Measurements from ENCODE around the gene APOBR. TPM values are rescaled to one million over a fixed set of nuclear protein-coding genes. Genes with fewer than 3 reads are reported as not detected.
"Not testable (repeated sequence)": the region's sequence is repeated elsewhere in the genome, so short reads cannot be mapped to it uniquely, and the experiment has no call there.

APOBR gene
- polyA plus RNA-seq, 1 donor, result 8.2 TPM

GRCh38 chr16:28498666-28499381 is 4.4 kb downstream of the APOBR start:
- Histone ChIP-seq H3K4me3 (ENCODE audit: low read length) (no peak overlapping the region), H3K36me3 (ENCODE audit: control insufficient read depth, insufficient read depth, low read length) (no peaks in the 10 kb centered on the region), H3K9me3 (ENCODE audit: control insufficient read depth, low read depth, low read length) (no peaks in the 10 kb centered on the region), H3K4me1 (ENCODE audit: control insufficient read depth, insufficient read depth, low read length) (peaks cover 13% of the 10 kb centered on the region), H3K27me3 (ENCODE audit: control insufficient read depth, insufficient read depth, low read length) (no peaks in the 10 kb centered on the region), H3K27ac (ENCODE audit: low read length) (no peak overlapping the region)
- whole genome bisulfite sequencing (ENCODE audit: insufficient coverage, low lambda C conversion rate), result 60% methylated on average over 1 of the region's 15 CpGs
- DNase-seq, result no peak

- H3K27me3 ChIP-seq (ENCODE audit: control insufficient read depth, insufficient read depth, low read length), result no peaks in the 10 kb centered on the region
- no peaks in the 10 kb centered on the region for H3K9me3 ChIP-seq (ENCODE audit: control insufficient read depth, low read depth, low read length)
- no peak for DNase-seq
- WGBS (ENCODE audit: insufficient coverage, low lambda C conversion rate), result no CpG with 5 or more reads among the region's 10 CpGs
- peaks cover 4% of the 10 kb centered on the region for H3K4me1 ChIP-seq (ENCODE audit: control insufficient read depth, insufficient read depth, low read length)
- no peak overlapping the region for H3K4me3 ChIP-seq (ENCODE audit: low read length)
- H3K27ac ChIP-seq (ENCODE audit: low read length), result no peak overlapping the region
- H3K36me3 ChIP-seq (ENCODE audit: control insufficient read depth, insufficient read depth, low read length), result no peaks in the 10 kb centered on the region
Measured at GRCh38 chr16:28499854-28500253, 5.4 kb downstream of the APOBR start.

- DNase-seq; H3K9me3 ChIP-seq (ENCODE audit: control insufficient read depth, low read depth, low read length); H3K27ac ChIP-seq (ENCODE audit: low read length); H3K36me3 ChIP-seq (ENCODE audit: control insufficient read depth, insufficient read depth, low read length); H3K4me1 ChIP-seq (ENCODE audit: control insufficient read depth, insufficient read depth, low read length); H3K4me3 ChIP-seq (ENCODE audit: low read length); H3K27me3 ChIP-seq (ENCODE audit: control insufficient read depth, insufficient read depth, low read length): not testable (repeated sequence)
- no CpG with 5 or more reads among the region's 18 CpGs for WGBS (ENCODE audit: insufficient coverage, low lambda C conversion rate)
Measured at GRCh38 chr16:28500476-28501180, 6.2 kb downstream of the APOBR start.

- no peaks in the 10 kb centered on the region for H3K36me3 ChIP-seq (ENCODE audit: control insufficient read depth, insufficient read depth, low read length)
- no peak for DNase-seq
- H3K27ac ChIP-seq (ENCODE audit: low read length), result no peak overlapping the region
- H3K4me1 ChIP-seq (ENCODE audit: control insufficient read depth, insufficient read depth, low read length), result no peaks in the 10 kb centered on the region
- no CpG with 5 or more reads among the region's 19 CpGs for WGBS (ENCODE audit: insufficient coverage, low lambda C conversion rate)
- H3K9me3 ChIP-seq (ENCODE audit: control insufficient read depth, low read depth, low read length), result no peaks in the 10 kb centered on the region
- H3K27me3 ChIP-seq (ENCODE audit: control insufficient read depth, insufficient read depth, low read length), result no peaks in the 10 kb centered on the region
- H3K4me3 ChIP-seq (ENCODE audit: low read length), result no peak overlapping the region
Measured at GRCh38 chr16:28501258-28502232, 7.1 kb downstream of the APOBR start.

- H3K4me3 ChIP-seq (ENCODE audit: low read length), result no peak overlapping the region
- DNase-seq, result no peak
- no peaks in the 10 kb centered on the region for H3K27me3 ChIP-seq (ENCODE audit: control insufficient read depth, insufficient read depth, low read length)
- H3K36me3 ChIP-seq (ENCODE audit: control insufficient read depth, insufficient read depth, low read length), result no peaks in the 10 kb centered on the region
- no peaks in the 10 kb centered on the region for H3K9me3 ChIP-seq (ENCODE audit: control insufficient read depth, low read depth, low read length)
- no peaks in the 10 kb centered on the region for H3K4me1 ChIP-seq (ENCODE audit: control insufficient read depth, insufficient read depth, low read length)
- WGBS (ENCODE audit: insufficient coverage, low lambda C conversion rate), result 79% methylated on average over 2 of the region's 2 CpGs
- no peak overlapping the region for H3K27ac ChIP-seq (ENCODE audit: low read length)
Measured at GRCh38 chr16:28502290-28502689, 7.8 kb downstream of the APOBR start.

GRCh38 chr16:28503470-28504259 is 9.2 kb downstream of the APOBR start:
- WGBS (ENCODE audit: insufficient coverage, low lambda C conversion rate), result no CpG with 5 or more reads among the region's 15 CpGs
- no peaks in the 10 kb centered on the region for H3K36me3 ChIP-seq (ENCODE audit: control insufficient read depth, insufficient read depth, low read length)
- H3K4me1 ChIP-seq (ENCODE audit: control insufficient read depth, insufficient read depth, low read length), result no peaks in the 10 kb centered on the region
- no peak for DNase-seq
- no peak overlapping the region for H3K27ac ChIP-seq (ENCODE audit: low read length)
- no peak overlapping the region for H3K4me3 ChIP-seq (ENCODE audit: low read length)
- H3K9me3 ChIP-seq (ENCODE audit: control insufficient read depth, low read depth, low read length), result no peaks in the 10 kb centered on the region
- no peaks in the 10 kb centered on the region for H3K27me3 ChIP-seq (ENCODE audit: control insufficient read depth, insufficient read depth, low read length)

GRCh38 chr16:28504707-28505404 is 10.4 kb downstream of the APOBR start:
- no peaks in the 10 kb centered on the region for H3K4me1 ChIP-seq (ENCODE audit: control insufficient read depth, insufficient read depth, low read length)
- no peak for DNase-seq
- no peak overlapping the region for H3K4me3 ChIP-seq (ENCODE audit: low read length)
- WGBS (ENCODE audit: insufficient coverage, low lambda C conversion rate), result no CpG with 5 or more reads among the region's 8 CpGs
- no peak overlapping the region for H3K27ac ChIP-seq (ENCODE audit: low read length)
- no peaks in the 10 kb centered on the region for H3K27me3 ChIP-seq (ENCODE audit: control insufficient read depth, insufficient read depth, low read length)
- H3K9me3 ChIP-seq (ENCODE audit: control insufficient read depth, low read depth, low read length), result no peaks in the 10 kb centered on the region
- H3K36me3 ChIP-seq (ENCODE audit: control insufficient read depth, insufficient read depth, low read length), result no peaks in the 10 kb centered on the region

- H3K4me3 ChIP-seq (ENCODE audit: low read length), result no peak overlapping the region
- no peak for DNase-seq
- H3K36me3 ChIP-seq (ENCODE audit: control insufficient read depth, insufficient read depth, low read length), result no peaks in the 10 kb centered on the region
- no peaks in the 10 kb centered on the region for H3K9me3 ChIP-seq (ENCODE audit: control insufficient read depth, low read depth, low read length)
- no peaks in the 10 kb centered on the region for H3K4me1 ChIP-seq (ENCODE audit: control insufficient read depth, insufficient read depth, low read length)
- no peaks in the 10 kb centered on the region for H3K27me3 ChIP-seq (ENCODE audit: control insufficient read depth, insufficient read depth, low read length)
- WGBS (ENCODE audit: insufficient coverage, low lambda C conversion rate), result 100% methylated on average over 1 of the region's 14 CpGs
- no peak overlapping the region for H3K27ac ChIP-seq (ENCODE audit: low read length)
Measured at GRCh38 chr16:28505489-28506137, 11.2 kb downstream of the APOBR start.

- Histone ChIP-seq H3K9me3 (ENCODE audit: control insufficient read depth, low read depth, low read length) (no peaks in the 10 kb centered on the region), H3K27me3 (ENCODE audit: control insufficient read depth, insufficient read depth, low read length) (no peaks in the 10 kb centered on the region), H3K4me3 (ENCODE audit: low read length) (no peak overlapping the region), H3K27ac (ENCODE audit: low read length) (no peak overlapping the region), H3K36me3 (ENCODE audit: control insufficient read depth, insufficient read depth, low read length) (no peaks in the 10 kb centered on the region), H3K4me1 (ENCODE audit: control insufficient read depth, insufficient read depth, low read length) (no peaks in the 10 kb centered on the region)
- no CpG with 5 or more reads among the region's 3 CpGs for WGBS (ENCODE audit: insufficient coverage, low lambda C conversion rate)
- DNase-seq, result no peak
Measured at GRCh38 chr16:28511031-28511430, 16.6 kb downstream of the APOBR start.

Data from large intestine (tissue), 3 donors.